Brain microvascular endothelial cell (primary cell): ENCODE results near the gene NRCAM.

Experiments
- DNase-seq: peaks from one replicate; pipeline ENCODE4 v3.0.0-alpha.2; 2020
- H3K27ac ChIP-seq: fragments of 250-450 bp; sonication (Bioruptor Pico); 2 replicates; pipeline ENCODE4 v1.5.1; 2020; ENCODE audit warnings: mild to moderate bottlenecking, moderate library complexity
- H3K27me3 ChIP-seq: fragments of 250-450 bp; sonication (Bioruptor Pico); replicated peaks from 2 replicates; pipeline ENCODE4 v1.5.1; 2020; ENCODE audit warnings: mild to moderate bottlenecking
- H3K36me3 ChIP-seq: fragments of 250-450 bp; sonication (Bioruptor Pico); replicated peaks from 2 replicates; pipeline ENCODE4 v1.5.1; 2020; ENCODE audit warnings: mild to moderate bottlenecking
- H3K4me3 ChIP-seq: 2 replicates; pipeline ENCODE4 v1.5.1; 2011; ENCODE audit warnings: low read depth, mild to moderate bottlenecking, control low read depth, low read length, moderate library complexity
- CTCF ChIP-seq: IDR thresholded peaks from 2 replicates; pipeline ENCODE4 v1.5.1; 2011; ENCODE audit warnings: low read depth, mild to moderate bottlenecking, moderate library complexity, low read length, control low read depth, inconsistent platforms; ENCODE audit errors: missing control alignments
- in situ Hi-C: cut with HindIII; loops from 2 replicates; pipeline ENCODE4 v1.10.0; 2017; ENCODE audit warnings: low sequenced_read_pairs, low pct_ligation_motif_present

The NRCAM gene

DNA sequence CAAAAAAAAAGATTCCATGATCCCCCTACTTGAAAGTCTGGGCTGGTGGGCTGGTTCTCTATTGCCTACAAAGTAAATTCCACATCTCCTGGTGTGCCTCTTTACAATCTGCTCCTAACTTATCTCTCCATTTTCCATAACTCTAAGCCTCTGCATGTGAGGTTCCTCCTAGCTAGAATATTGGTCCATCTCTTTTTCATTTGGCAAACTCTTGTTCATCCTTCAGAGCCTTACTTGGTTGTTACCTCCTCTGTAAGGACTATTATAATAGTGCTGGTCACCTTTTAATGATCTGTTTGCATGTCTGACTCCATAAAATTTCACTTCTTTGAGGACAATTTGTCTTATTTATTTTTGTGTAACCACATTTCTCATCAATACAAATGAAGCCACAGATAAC is 1.6 kb upstream of the NRCAM start:
- Histone ChIP-seq H3K4me3 (no peak overlapping the region), H3K27ac (no peak overlapping the region), H3K36me3 (no peaks in the 10 kb centered on the region), H3K27me3 (peaks cover 28% of the 10 kb centered on the region)
- in situ Hi-C loops: loop anchor here (25.0 kb wide), 1 partner anchor 271 kb away; no protein-coding TSS in a partner anchor
- no peak for TF ChIP-seq CTCF
- no peak for DNase-seq

DNA sequence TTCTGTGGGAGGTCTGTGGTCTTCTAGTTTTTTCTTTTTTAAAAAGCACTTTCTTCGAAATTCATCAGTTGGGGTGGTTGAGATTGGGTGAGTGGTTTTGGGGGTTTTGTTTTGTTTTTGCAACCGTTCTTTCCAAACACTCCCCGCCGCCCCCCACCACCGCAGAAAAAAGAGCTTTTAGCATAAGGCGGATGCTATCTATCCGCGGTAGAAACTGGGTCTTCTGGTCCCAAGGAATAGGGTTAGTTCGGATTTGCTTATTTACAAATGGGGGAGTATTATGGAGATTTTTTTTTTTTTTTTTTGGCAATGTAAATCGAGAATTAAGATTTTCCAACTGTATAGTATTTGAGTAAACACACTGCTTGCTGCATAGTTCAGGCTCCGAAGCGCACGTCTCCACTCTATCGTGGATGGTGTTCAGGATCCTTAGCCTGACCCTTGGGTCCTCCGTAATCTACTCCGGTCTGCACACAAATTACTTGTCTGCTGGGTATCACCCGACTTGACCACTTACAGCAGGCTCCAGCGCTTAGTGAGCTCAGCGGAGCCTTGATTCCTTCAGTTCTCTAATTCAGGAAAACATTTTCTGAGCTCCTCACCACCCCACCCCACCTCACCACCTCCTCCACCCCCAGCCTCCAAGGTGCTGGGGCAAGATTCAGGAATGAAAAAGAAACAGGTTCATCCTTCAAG is 757 bp upstream of the NRCAM start:
- H3K27ac ChIP-seq: no peak overlapping the region
- in situ Hi-C loops: loop anchor here (25.0 kb wide), 1 partner anchor 270 kb away; no protein-coding TSS in a partner anchor
- H3K36me3 ChIP-seq: no peaks in the 10 kb centered on the region
- no peak for DNase-seq
- TF ChIP-seq CTCF: no peak
- H3K27me3 ChIP-seq: peaks cover 29% of the 10 kb centered on the region
- no peak overlapping the region for H3K4me3 ChIP-seq

DNA sequence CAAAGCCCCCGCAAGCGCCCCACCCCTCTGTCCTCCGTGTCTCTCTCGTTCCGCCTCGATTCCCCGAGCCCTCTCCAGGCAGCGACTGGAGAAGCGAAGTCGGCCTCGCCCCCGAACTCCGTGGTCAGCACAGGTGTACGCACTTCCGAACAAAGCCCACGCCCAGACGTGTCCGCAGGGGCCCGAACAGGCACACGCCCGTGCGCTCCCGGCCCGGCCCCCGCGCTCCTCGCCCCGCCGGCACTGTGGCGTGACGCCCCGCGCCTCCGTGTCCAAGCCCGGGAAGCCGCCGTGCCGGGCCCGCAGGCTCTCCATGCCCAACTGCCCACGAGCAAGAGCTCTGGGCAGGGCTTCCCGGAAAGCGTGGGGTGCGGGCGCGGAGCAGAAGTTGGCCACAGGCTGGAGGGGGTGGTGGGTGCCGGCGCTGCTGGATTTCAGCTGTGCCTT is 662 bp downstream of the NRCAM start:
- Histone ChIP-seq H3K27me3 (peaks cover 30% of the 10 kb centered on the region), H3K27ac (no peak overlapping the region), H3K36me3 (no peaks in the 10 kb centered on the region), H3K4me3 (peak overlapping the region; percentile 55)
- in situ Hi-C loops: loop anchor here (25.0 kb wide), 1 partner anchor 268 kb away; no protein-coding TSS in a partner anchor
- no peak for TF ChIP-seq CTCF
- DNase-seq: no peak

- Histone ChIP-seq H3K27ac (no peak overlapping the region), H3K4me3 (peak overlapping the region; percentile 55), H3K27me3 (peaks cover 30% of the 10 kb centered on the region), H3K36me3 (no peaks in the 10 kb centered on the region)
- in situ Hi-C loops: loop anchor here (25.0 kb wide), 1 partner anchor 268 kb away; no protein-coding TSS in a partner anchor
- DNase-seq: no peak
- peak; percentile 11 for TF ChIP-seq CTCF
These were observed 1.3 kb downstream of the NRCAM start for GRCh38 chr7:108454674-108455550.

- Histone ChIP-seq H3K27me3 (peaks cover 30% of the 10 kb centered on the region), H3K36me3 (no peaks in the 10 kb centered on the region), H3K27ac (no peak overlapping the region), H3K4me3 (peak overlapping the region; percentile 55)
- no peak for DNase-seq
- TF ChIP-seq CTCF: no peak
- in situ Hi-C loops: loop anchor here (25.0 kb wide), 1 partner anchor 267 kb away; no protein-coding TSS in a partner anchor
These were observed 1.9 kb downstream of the NRCAM start for GRCh38 chr7:108454317-108454673.
